IMR-90 (cell line): ENCODE measurements around the gene PTCH2. TPM values are rescaled to one million over a fixed set of nuclear protein-coding genes. Genes with fewer than 3 reads are reported as not detected.

Experiments
- ATAC-seq: fragments of 200-7000 bp; cut with Tn5 transposase; 2 replicates; pipeline ENCODE4 v1.9.1; 2020; ENCODE audit warnings: low read depth, mild to moderate bottlenecking, moderate library complexity
- BruUV-seq: library from RNA; stranded (reverse); fragments of 400-500 nt; replicated peaks from 2 replicates; lab custom pipeline; 2021; lab: Mats Ljungman, UMichigan
- CTCF ChIA-PET: fragments of 300-600 bp; formaldehyde crosslinking; extraction: SDS; loops from one replicate; lab custom pipeline; 2021; ENCODE audit warnings: antibody characterized with exemption; lab: Yijun Ruan, JAX
- POLR2A ChIA-PET: fragments of 300-600 bp; sonication (Branson Sonifier 250); formaldehyde crosslinking; loops from one replicate; lab custom pipeline; 2022; ENCODE audit warnings: antibody characterized with exemption; ENCODE audit not compliant: unreplicated experiment; lab: Charles Lee
- DNase-seq: peaks from one replicate; pipeline ENCODE4 v3.0.0; 2013
- H2AFZ ChIP-seq: replicated peaks from 2 replicates; pipeline ENCODE3; 2013; ENCODE audit warnings: low read length, mild to moderate bottlenecking; ENCODE audit not compliant: poor library complexity
- H2AK5ac ChIP-seq: 2 replicates; pipeline ENCODE4 v1.6.1; 2013; ENCODE audit warnings: low read depth, low read length, inconsistent platforms
- H2AK9ac ChIP-seq: replicated peaks from 2 replicates; pipeline ENCODE3; 2013; ENCODE audit warnings: mild to moderate bottlenecking, low read depth, low read length, moderate library complexity; ENCODE audit not compliant: poor library complexity
- H2BK120ac ChIP-seq: 2 replicates; pipeline ENCODE4 v1.6.1; 2013; ENCODE audit warnings: low read depth, low read length, inconsistent platforms
- H2BK15ac ChIP-seq: 3 replicates; pipeline ENCODE4 v1.6.1; 2013; ENCODE audit warnings: low read depth, low read length, inconsistent platforms
- H2BK20ac ChIP-seq: 2 replicates; pipeline ENCODE4 v1.6.1; 2013; ENCODE audit warnings: low read depth, mild to moderate bottlenecking, inconsistent platforms, low read length, moderate library complexity
- H2BK5ac ChIP-seq: 2 replicates; pipeline ENCODE4 v1.6.1; 2013; ENCODE audit warnings: mild to moderate bottlenecking, low read depth, low read length, inconsistent platforms; ENCODE audit not compliant: poor library complexity, severe bottlenecking
- H3K14ac ChIP-seq: replicated peaks from 2 replicates; pipeline ENCODE4 v1.6.1; 2013; ENCODE audit warnings: low read depth, low read length, inconsistent platforms
- H3K18ac ChIP-seq: 2 replicates; pipeline ENCODE4 v1.6.1; 2013; ENCODE audit warnings: low read depth, low read length, control low read depth
- H3K23ac ChIP-seq: 2 replicates; pipeline ENCODE4 v1.6.1; 2013; ENCODE audit warnings: low read depth, low read length, inconsistent platforms
- H3K27ac ChIP-seq: 2 replicates; pipeline ENCODE4 v1.5.1; 2013; ENCODE audit warnings: mild to moderate bottlenecking, control low read depth, low read length; ENCODE audit not compliant: insufficient read depth
- H3K27me3 ChIP-seq: 2 replicates; pipeline ENCODE4 v1.6.1; 2013; ENCODE audit warnings: low read length; ENCODE audit not compliant: control insufficient read depth, insufficient read depth
- H3K36me3 ChIP-seq: 2 replicates; pipeline ENCODE4 v1.6.1; 2013; ENCODE audit warnings: low read length, mixed read lengths; ENCODE audit not compliant: control insufficient read depth, insufficient read depth
- H3K4ac ChIP-seq: 2 replicates; pipeline ENCODE4 v1.6.1; 2013; ENCODE audit warnings: low read depth, low read length, inconsistent platforms
- H3K4me1 ChIP-seq: 2 replicates; pipeline ENCODE4 v1.6.1; 2013; ENCODE audit warnings: low read length, mixed read lengths; ENCODE audit not compliant: control insufficient read depth, insufficient read depth
- H3K4me2 ChIP-seq: 2 replicates; pipeline ENCODE4 v1.6.1; 2013; ENCODE audit warnings: low read depth, mild to moderate bottlenecking, control low read depth, low read length, moderate library complexity
- H3K4me3 ChIP-seq: 2 replicates; pipeline ENCODE4 v1.5.1; 2013; ENCODE audit warnings: low read depth, mild to moderate bottlenecking, control low read depth, low read length, moderate library complexity; ENCODE audit not compliant: insufficient read depth
- H3K56ac ChIP-seq: 2 replicates; pipeline ENCODE4 v1.6.1; 2013; ENCODE audit warnings: low read length, inconsistent platforms; ENCODE audit not compliant: insufficient read depth; ENCODE audit errors: extremely low read depth
- H3K79me1 ChIP-seq, 2 experiments: 2 replicates each; pipeline ENCODE4 v1.6.1; 2013; ENCODE audit warnings: low read length in 2 of 2, inconsistent platforms in 1 of 2, low read depth in 1 of 2
- H3K9ac ChIP-seq: 2 replicates; pipeline ENCODE4 v1.6.1; 2013; ENCODE audit warnings: low read depth, low read length, control low read depth
- H3K9me1 ChIP-seq: 2 replicates; pipeline ENCODE4 v1.6.1; 2013; ENCODE audit warnings: low read length, inconsistent platforms; ENCODE audit not compliant: insufficient read depth
- H3K9me3 ChIP-seq: 2 replicates; pipeline ENCODE4 v1.6.1; 2013; ENCODE audit warnings: low read length; ENCODE audit not compliant: control insufficient read depth, insufficient read depth
- H4K20me1 ChIP-seq: 2 replicates; pipeline ENCODE4 v1.6.1; 2013; ENCODE audit warnings: low read length, inconsistent platforms; ENCODE audit not compliant: insufficient read depth
- H4K5ac ChIP-seq: 2 replicates; pipeline ENCODE4 v1.6.1; 2013; ENCODE audit warnings: mild to moderate bottlenecking, low read depth, low read length, control low read depth
- H4K8ac ChIP-seq, 2 experiments: 2 replicates each; pipeline ENCODE4 v1.6.1; 2013; ENCODE audit warnings: low read depth in 2 of 2, low read length in 2 of 2, control low read depth in 1 of 2, inconsistent platforms in 1 of 2
- H4K91ac ChIP-seq: 2 replicates; pipeline ENCODE4 v1.6.1; 2013; ENCODE audit warnings: low read depth, low read length, inconsistent platforms; ENCODE audit not compliant: insufficient read depth
- BHLHE40 ChIP-seq: fragments of 150-350 bp; IDR thresholded peaks from 2 replicates; pipeline ENCODE4 v1.6.1; 2016; ENCODE audit warnings: mild to moderate bottlenecking, low read depth, low read length
- CEBPB ChIP-seq: IDR thresholded peaks from 2 replicates; pipeline ENCODE4 v1.6.1; 2012; ENCODE audit warnings: low read depth, low read length, improper control_type of control experiment
- CHD1 ChIP-seq: IDR thresholded peaks from 2 replicates; pipeline ENCODE4 v1.6.1; 2012; ENCODE audit warnings: low read depth, low read length, improper control_type of control experiment
- ELK1 ChIP-seq: fragments of 150-350 bp; IDR thresholded peaks from 2 replicates; pipeline ENCODE4 v1.6.1; 2016; ENCODE audit warnings: low read depth, mild to moderate bottlenecking, low read length, moderate library complexity, borderline replicate concordance
- FOS ChIP-seq: fragments of 150-350 bp; IDR thresholded peaks from 2 replicates; pipeline ENCODE4 v1.6.1; 2016; ENCODE audit warnings: low read depth, low read length
- MAFK ChIP-seq: IDR thresholded peaks from 2 replicates; pipeline ENCODE4 v1.6.1; 2012; ENCODE audit warnings: low read depth, low read length, improper control_type of control experiment
- MAZ ChIP-seq: IDR thresholded peaks from 2 replicates; pipeline ENCODE4 v1.6.1; 2012; ENCODE audit warnings: low read depth, mild to moderate bottlenecking, low read length, improper control_type of control experiment, moderate library complexity, borderline replicate concordance
- MXI1 ChIP-seq: IDR thresholded peaks from 2 replicates; pipeline ENCODE4 v1.6.1; 2012; ENCODE audit warnings: low read depth, mild to moderate bottlenecking, low read length, moderate library complexity, borderline replicate concordance
- NFE2L2 ChIP-seq: fragments of 150-350 bp; IDR thresholded peaks from 2 replicates; pipeline ENCODE4 v1.6.1; 2016; ENCODE audit warnings: low read depth, mild to moderate bottlenecking, low read length
- POLR2A ChIP-seq: IDR thresholded peaks from 2 replicates; pipeline ENCODE4 v1.6.1; 2012; ENCODE audit warnings: mild to moderate bottlenecking, low read depth, low read length
- RAD21 ChIP-seq: IDR thresholded peaks from 2 replicates; pipeline ENCODE4 v1.6.1; 2012; ENCODE audit warnings: low read length, improper control_type of control experiment
- RCOR1 ChIP-seq: IDR thresholded peaks from 2 replicates; pipeline ENCODE4 v1.6.1; 2012; ENCODE audit warnings: mild to moderate bottlenecking, low read length, improper control_type of control experiment; ENCODE audit not compliant: insufficient replicate concordance
- RFX5 ChIP-seq: IDR thresholded peaks from 2 replicates; pipeline ENCODE4 v1.8.0; 2012; ENCODE audit warnings: low read depth, mild to moderate bottlenecking, low read length, moderate library complexity
- WGBS, 2 experiments: methylation state at CpG; one replicate each; pipeline versions ENCODE4 v1.1.5 to v1.1.7; 2013; ENCODE audit warnings: missing lambda C conversion rate in 2 of 2; ENCODE audit not compliant: insufficient read length in 1 of 2; ENCODE audit errors: extremely low coverage in 2 of 2; 5-methylcytosine and 5-hydroxymethylcytosine counted together
- dilution Hi-C: fragments of 300-500 bp; cut with HindIII; formaldehyde crosslinking; loops from one replicate; pipeline ENCODE4 v1.14.3; 2018; ENCODE audit warnings: low sequenced_read_pairs; ENCODE audit not compliant: unreplicated experiment
- in situ Hi-C: fragments of 300-500 bp; cut with MboI; formaldehyde crosslinking; loops from 3 replicates; pipeline ENCODE4 v1.14.3; 2019; ENCODE audit warnings: low sequenced_read_pairs, inconsistent platforms, mixed read lengths
- intact Hi-C: fragments of 100-400 bp; cut with micrococcal nuclease; formaldehyde crosslinking; loops from 2 replicates; pipeline ENCODE4 v1.10.0; 2022
- polyA plus RNA-seq, 3 experiments: library from polyadenylated mRNA; depleted of rRNA; stranded (reverse); fragments of >200 nt; gene quantifications; 2 replicates each; pipeline ENCODE4 v1.2.3, GENCODE V29; 2012; ENCODE audit warnings: low replicate concordance in 1 of 3
- total RNA-seq: library from RNA; depleted of rRNA; stranded (reverse); fragments of >200 nt; gene quantifications from 2 replicates; pipeline ENCODE4 v1.2.3, GENCODE V29; 2012
- TF ChIP-seq, protein P1 (sequence below): conservative IDR thresholded peaks from 2 replicates; pipeline ENCODE4 v1.5.1; 2012; ENCODE audit warnings: mild to moderate bottlenecking, low read depth, low read length, improper control_type of control experiment

Gene PTCH2
- total and polyA plus RNA-seq, 2 of the 4 experiments (the other 2 are of a cell fraction): under 0.01 to 0.56 TPM

DNA sequence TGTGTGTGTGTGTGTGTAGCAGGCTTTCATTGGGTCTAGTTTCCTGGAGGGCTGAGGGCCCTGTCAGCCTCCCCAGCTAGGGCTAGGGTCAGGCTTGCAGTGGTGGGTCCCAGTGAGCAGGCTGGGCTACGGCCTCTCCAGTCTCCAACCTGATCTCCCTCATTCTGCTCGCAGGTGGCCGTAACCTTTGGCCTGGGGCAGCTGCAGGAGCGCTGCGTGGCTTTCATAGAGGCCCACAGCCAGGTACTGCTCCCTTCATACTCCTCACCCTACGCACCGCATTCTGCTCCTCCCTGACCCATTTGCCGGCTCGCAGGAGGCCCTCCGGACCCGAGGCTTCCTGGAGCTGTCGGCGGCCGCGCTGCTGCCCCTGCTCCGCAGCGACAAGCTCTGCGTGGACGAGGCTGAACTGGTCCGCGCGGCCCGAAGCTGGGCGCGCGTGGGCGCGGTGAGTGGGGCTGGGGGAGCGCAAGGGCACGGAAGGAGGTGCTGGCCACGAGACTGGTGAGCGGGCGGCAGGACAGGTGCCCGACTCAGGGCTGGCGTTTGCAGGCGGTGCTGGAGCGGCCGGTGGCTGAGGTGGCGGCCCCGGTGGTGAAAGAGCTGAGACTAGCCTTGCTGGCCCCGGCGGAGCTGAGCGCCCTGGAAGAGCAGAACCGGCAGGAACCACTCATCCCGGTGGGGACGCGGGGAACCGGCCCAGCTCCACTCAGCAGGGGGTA lies 30.1 kb downstream of the PTCH2 start (continued):
- TF ChIP-seq BHLHE40: no peak

- peak overlapping the region; percentile 76 for H3K23ac ChIP-seq
- peak overlapping the region; percentile 93 for H3K14ac ChIP-seq
- in situ Hi-C loops: no loop called here
- H2AK9ac ChIP-seq: peak overlapping the region; percentile 70
- H2BK15ac ChIP-seq: peak overlapping the region; percentile 4; the same call in 1 of the 3 replicates
- H2BK5ac ChIP-seq: peak overlapping the region; percentile 78
- dilution Hi-C loops: no loop called here
- H4K91ac ChIP-seq: peak overlapping the region; percentile 72
- H3K56ac ChIP-seq: peak overlapping the region; percentile 66; the same call in 1 of the 2 replicates
- peaks cover 60% of the 10 kb centered on the region for H3K4me1 ChIP-seq
- no peaks in the 10 kb centered on the region for H3K9me3 ChIP-seq
- peaks cover 34% of the 10 kb centered on the region for H3K9me1 ChIP-seq
- CTCF ChIA-PET: interaction anchor here (0.7 kb wide), 1 partner anchor 8 kb away, joined by 3 read pairs; no protein-coding TSS in a partner anchor
- H3K18ac ChIP-seq: peak overlapping the region; percentile 25; the same call in 1 of the 2 replicates
- H3K9ac ChIP-seq: peak overlapping the region; percentile 28; the same call in 1 of the 2 replicates
- no peak overlapping the region for H2AFZ ChIP-seq
- peaks cover 19 to 61% of the 10 kb centered on the region in 2 experiments for H3K79me1 ChIP-seq
- POLR2A ChIA-PET: no interaction called here
- intact Hi-C loops: no loop called here
- H2AK5ac ChIP-seq: peak overlapping the region; percentile 86
- H4K8ac ChIP-seq: peak overlapping the region; percentile 71 to 82; a peak in 3 of 4 replicates
- H2BK120ac ChIP-seq: peak overlapping the region; percentile 91
- peak overlapping the region; percentile 69 for H3K27ac ChIP-seq
- BruUV-seq: no TSS peak
- H3K4me2 ChIP-seq: peak overlapping the region; percentile 32
- 78% methylated on average over 2 of the region's 8 CpGs; no CpG with 5 or more reads in 1 of the 2 experiments for WGBS, 2 experiments
- peaks cover 6% of the 10 kb centered on the region for H3K36me3 ChIP-seq
- H3K4me3 ChIP-seq: no peak overlapping the region
- peaks cover 9% of the 10 kb centered on the region; the same call in 1 of the 2 replicates for H4K20me1 ChIP-seq
- ATAC-seq (no peak), DNase-seq (no peak)
- peak overlapping the region; percentile 16; the same call in 1 of the 2 replicates for H4K5ac ChIP-seq
- H3K27me3 ChIP-seq: no peaks in the 10 kb centered on the region
- H2BK20ac ChIP-seq: peak overlapping the region; percentile 85
- peak overlapping the region; percentile 96 for H3K4ac ChIP-seq
- TF ChIP-seq NFE2L2 (no peak), BHLHE40 (no peak), FOS (no peak), CEBPB (no peak), MAZ (no peak), ELK1 (no peak), RAD21 (no peak), RCOR1 (no peak), MAFK (no peak), CHD1 (no peak), RFX5 (no peak), MXI1 (no peak), POLR2A (no peak; the same call in 1 of the 2 replicates)
- TF ChIP-seq, protein P1, sequence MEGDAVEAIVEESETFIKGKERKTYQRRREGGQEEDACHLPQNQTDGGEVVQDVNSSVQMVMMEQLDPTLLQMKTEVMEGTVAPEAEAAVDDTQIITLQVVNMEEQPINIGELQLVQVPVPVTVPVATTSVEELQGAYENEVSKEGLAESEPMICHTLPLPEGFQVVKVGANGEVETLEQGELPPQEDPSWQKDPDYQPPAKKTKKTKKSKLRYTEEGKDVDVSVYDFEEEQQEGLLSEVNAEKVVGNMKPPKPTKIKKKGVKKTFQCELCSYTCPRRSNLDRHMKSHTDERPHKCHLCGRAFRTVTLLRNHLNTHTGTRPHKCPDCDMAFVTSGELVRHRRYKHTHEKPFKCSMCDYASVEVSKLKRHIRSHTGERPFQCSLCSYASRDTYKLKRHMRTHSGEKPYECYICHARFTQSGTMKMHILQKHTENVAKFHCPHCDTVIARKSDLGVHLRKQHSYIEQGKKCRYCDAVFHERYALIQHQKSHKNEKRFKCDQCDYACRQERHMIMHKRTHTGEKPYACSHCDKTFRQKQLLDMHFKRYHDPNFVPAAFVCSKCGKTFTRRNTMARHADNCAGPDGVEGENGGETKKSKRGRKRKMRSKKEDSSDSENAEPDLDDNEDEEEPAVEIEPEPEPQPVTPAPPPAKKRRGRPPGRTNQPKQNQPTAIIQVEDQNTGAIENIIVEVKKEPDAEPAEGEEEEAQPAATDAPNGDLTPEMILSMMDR: no peak
Observed at GRCh38 chr1:44811234-44811633, 31.8 kb downstream of the PTCH2 start.
